Heart left ventricle (tissue), 16 donors: ENCODE measurements around the gene PCLAF. TPM values are rescaled to one million over a fixed set of nuclear protein-coding genes. Genes with fewer than 3 reads are reported as not detected.
A peak's percentile ranks its signal among the peaks of the same experiment; 100 is the strongest.

Source experiments
- ATAC-seq, 4 donors: fragments of 200-7000 bp; cut with Tn5 transposase; one replicate each; pipeline ENCODE4 v1.9.1; 2020 to 2022; ENCODE audit warnings: moderate library complexity in 4 of 4, mild to moderate bottlenecking in 3 of 4, moderate number of reproducible peaks in 1 of 4
- DNase-seq, 5 donors: peaks; one replicate each; pipeline ENCODE4 v3.0.0-alpha.2; 2020
- H3K27ac ChIP-seq, 12 donors: fragments of 200-600 bp; sonication (generic) in 4 of 12; one replicate each; pipeline versions ENCODE4 v1.5.0 to v1.8.0; 2016 to 2022; ENCODE audit warnings: mild to moderate bottlenecking in 2 of 12
- H3K27me3 ChIP-seq, 9 donors: fragments of 200-600 bp; sonication (generic) in 2 of 9; one replicate each; pipeline versions ENCODE4 v1.5.1 to v1.8.0; 2016 to 2022; ENCODE audit warnings: mild to moderate bottlenecking in 3 of 9
- H3K36me3 ChIP-seq, 9 donors: fragments of 200-600 bp; sonication (generic) in 2 of 9; one replicate each; pipeline versions ENCODE4 v1.5.0 to v1.8.0; 2018 to 2022; ENCODE audit warnings: mild to moderate bottlenecking in 2 of 9
- H3K4me1 ChIP-seq, 12 donors: fragments of 200-600 bp; sonication (generic) in 4 of 12; one replicate each; pipeline versions ENCODE4 v1.5.0 to v1.8.0; 2016 to 2022; ENCODE audit warnings: mild to moderate bottlenecking in 3 of 12
- H3K4me3 ChIP-seq, 12 donors: fragments of 200-600 bp; sonication (generic) in 4 of 12; one replicate each; pipeline versions ENCODE4 v1.5.0 to v1.8.0; 2017 to 2022; ENCODE audit warnings: mild to moderate bottlenecking in 9 of 12, moderate library complexity in 4 of 12
- H3K9me3 ChIP-seq, 12 donors: fragments of 200-600 bp; sonication (generic) in 4 of 12; one replicate each; pipeline versions ENCODE4 v1.5.0 to v1.8.0; 2016 to 2022; ENCODE audit warnings: mild to moderate bottlenecking in 1 of 12
- POLR2A ChIP-seq, 2 donors: fragments of 450-650 bp; IDR thresholded peaks; one replicate each; pipeline ENCODE4 v1.6.1; 2017; ENCODE audit warnings: antibody characterized with exemption in 2 of 2, mild to moderate bottlenecking in 2 of 2, moderate library complexity in 2 of 2
- whole genome bisulfite sequencing, 4 donors: extraction: QIAGEN DNeasy Blood & Tissue Kit in 2 of 4; methylation state at CpG; one replicate each; pipeline versions ENCODE4 v1.1.5 to v1.1.7; 2013 to 2018; 5-methylcytosine and 5-hydroxymethylcytosine counted together
- intact Hi-C, 10 donors: fragments of 100-400 bp; cut with DNase I; formaldehyde crosslinking; loops; one replicate each; pipeline versions ENCODE4 v1.11.1 to v1.14.2; 2022
- polyA plus RNA-seq, 2 donors: library from polyadenylated mRNA; stranded (reverse); fragments of 200-250 nt; gene quantifications; one replicate each; pipeline ENCODE4 v1.2.3, GENCODE V29; 2013
- total RNA-seq, 9 donors: library from RNA; depleted of rRNA in 2 of 9; stranded (reverse); fragments of >200 nt in 2 of 9; fragmentation: NEBNext Ultra II Directional in 3 of 9; extraction: Animal tissue kit (Norgen Biotek cat#: 25700) in 3 of 9; gene quantifications; one replicate each; pipeline versions ENCODE4 v1.1.0 to v1.2.4, GENCODE V29; 2016 to 2023
- TF ChIP-seq, protein P1 (sequence below), 12 donors: fragments of 200-600 bp; sonication (generic) in 4 of 12; IDR thresholded peaks; one replicate each; pipeline versions ENCODE4 v1.5.0 to v1.8.0; 2018 to 2022; ENCODE audit warnings: antibody characterized with exemption in 12 of 12, mild to moderate bottlenecking in 5 of 12
- donor health status: ischemic (EF 13 %, LVEDD 7.1; RV severe dilation, severe dysfunction).
- donor health status: healthy with polysubstance abuse.
- donor health status: DM: no; HTN: yes; CAD: no.
- donor health status: DM: no; HTN: no; CAD: no.
- donor health status: ischemic (EF 25% LVEDD 6.9; RV normal size, moderate dysfunction).
- donor health status: ischemic (EF 25% LVEDD 5.7; RV mildly dilated, moderate dysfunction).
- donor health status: healthy.
- donor health status: DM: yes; HTN: yes; CAD: no.
- donor health status: ischemic (EF 35%, LVEDD 5.7; RV mildly dilated, moderate dysfunction).
- donor health status: nonischemic (EF 11% LVEDD 7.7; RV severe dilation, severe dysfunction).
- donor health status: DM: yes; HTN: yes; CAD: no.
- donor health status: PGD.
- donor health status: ischemic (EF 29% LVEDD 5.4; RV normal size, mild dysfunction).
- donor health status: nonischemic (EF 23%, LVEDD 6.1; RV moderate dilation, normal function).

PCLAF gene
- total and polyA plus RNA-seq, 11 donors: 0.14 to 4.8 (median 0.63) TPM; not detected in 5

DNA sequence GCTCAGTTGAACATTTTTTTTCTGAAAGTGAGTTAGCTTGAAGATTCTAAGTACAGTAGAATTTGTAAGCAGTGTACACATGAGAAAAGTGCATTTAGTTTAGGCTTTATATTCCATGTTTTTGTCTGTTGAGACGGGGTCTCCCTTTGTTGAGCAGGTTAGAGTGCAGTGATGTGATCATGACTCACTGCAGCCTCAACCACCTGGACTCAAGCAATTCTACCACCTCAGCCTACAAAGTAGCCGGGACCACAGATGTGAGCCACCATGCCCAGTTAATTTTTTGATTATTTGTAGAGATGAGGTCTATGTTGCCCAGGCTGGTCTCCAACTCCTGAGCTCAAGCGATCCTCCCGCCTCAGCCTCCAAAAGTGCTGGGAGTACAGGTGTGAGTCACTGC is 20.0 kb downstream of the PCLAF start:
- Histone ChIP-seq H3K4me1 (peaks cover 0 to 7% (median 0%) of the 10 kb centered on the region in 12 donors), H3K4me3 (no peak overlapping the region), H3K9me3 (no peaks in the 10 kb centered on the region), H3K36me3 (no peaks in the 10 kb centered on the region), H3K27me3 (no peaks in the 10 kb centered on the region), H3K27ac (no peak overlapping the region)
- WGBS, 4 donors: 87 to 99% (median 97%) methylated on average over 4 of the region's 4 CpGs
- ATAC-seq (no peak), DNase-seq (no peak)
- TF ChIP-seq POLR2A (IDR thresholded peaks at IDR 0.05): no peak
- TF ChIP-seq, protein P1, sequence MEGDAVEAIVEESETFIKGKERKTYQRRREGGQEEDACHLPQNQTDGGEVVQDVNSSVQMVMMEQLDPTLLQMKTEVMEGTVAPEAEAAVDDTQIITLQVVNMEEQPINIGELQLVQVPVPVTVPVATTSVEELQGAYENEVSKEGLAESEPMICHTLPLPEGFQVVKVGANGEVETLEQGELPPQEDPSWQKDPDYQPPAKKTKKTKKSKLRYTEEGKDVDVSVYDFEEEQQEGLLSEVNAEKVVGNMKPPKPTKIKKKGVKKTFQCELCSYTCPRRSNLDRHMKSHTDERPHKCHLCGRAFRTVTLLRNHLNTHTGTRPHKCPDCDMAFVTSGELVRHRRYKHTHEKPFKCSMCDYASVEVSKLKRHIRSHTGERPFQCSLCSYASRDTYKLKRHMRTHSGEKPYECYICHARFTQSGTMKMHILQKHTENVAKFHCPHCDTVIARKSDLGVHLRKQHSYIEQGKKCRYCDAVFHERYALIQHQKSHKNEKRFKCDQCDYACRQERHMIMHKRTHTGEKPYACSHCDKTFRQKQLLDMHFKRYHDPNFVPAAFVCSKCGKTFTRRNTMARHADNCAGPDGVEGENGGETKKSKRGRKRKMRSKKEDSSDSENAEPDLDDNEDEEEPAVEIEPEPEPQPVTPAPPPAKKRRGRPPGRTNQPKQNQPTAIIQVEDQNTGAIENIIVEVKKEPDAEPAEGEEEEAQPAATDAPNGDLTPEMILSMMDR (IDR thresholded peaks at IDR 0.05): no peak
- intact Hi-C loops: no loop called here

DNA sequence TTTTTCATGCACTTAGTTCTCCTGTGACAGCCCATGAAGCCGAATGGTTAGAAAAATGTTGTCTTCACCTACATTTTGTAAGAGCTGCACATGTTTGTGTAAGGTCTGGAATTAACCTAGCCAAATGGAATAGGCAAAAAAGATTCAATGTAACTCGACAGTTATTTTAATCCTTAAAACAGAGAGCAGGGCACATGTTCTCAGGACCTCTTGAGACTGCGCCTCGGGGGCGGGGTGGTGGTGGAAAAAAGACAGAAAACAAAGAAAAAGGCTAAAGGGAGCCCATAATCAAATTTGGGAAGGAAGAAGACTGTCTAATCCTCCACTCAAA is 24.6 kb downstream of the PCLAF start:
- Histone ChIP-seq H3K27ac (peak overlapping the region in 10 of 12 donors; percentile 47 to 85 (median 76)), H3K4me1 (peaks cover 0 to 26% (median 10%) of the 10 kb centered on the region in 12 donors), H3K36me3 (no peaks in the 10 kb centered on the region), H3K4me3 (peak overlapping the region; percentile 59 to 98 (median 84)), H3K27me3 (no peaks in the 10 kb centered on the region), H3K9me3 (no peaks in the 10 kb centered on the region)
- TF ChIP-seq, protein P1 (IDR thresholded peaks at IDR 0.05): peak in 2 of 12 donors; percentile 11 to 15
- no peak for TF ChIP-seq POLR2A (IDR thresholded peaks at IDR 0.05)
- DNase-seq: no peak
- intact Hi-C loops: loop anchor here in 8 of 10 donors (2.0 to 10.0 kb wide), 8 partner anchors 24 to 194 kb away; partner anchors contain the start of genes PPIB (in 4 of the 8), PCLAF (in 1 of the 8) and TRIP4 (in 1 of the 8)
- ATAC-seq: no peak
- WGBS, 4 donors: 44 to 58% (median 47%) methylated on average over 5 of the region's 5 CpGs

DNA sequence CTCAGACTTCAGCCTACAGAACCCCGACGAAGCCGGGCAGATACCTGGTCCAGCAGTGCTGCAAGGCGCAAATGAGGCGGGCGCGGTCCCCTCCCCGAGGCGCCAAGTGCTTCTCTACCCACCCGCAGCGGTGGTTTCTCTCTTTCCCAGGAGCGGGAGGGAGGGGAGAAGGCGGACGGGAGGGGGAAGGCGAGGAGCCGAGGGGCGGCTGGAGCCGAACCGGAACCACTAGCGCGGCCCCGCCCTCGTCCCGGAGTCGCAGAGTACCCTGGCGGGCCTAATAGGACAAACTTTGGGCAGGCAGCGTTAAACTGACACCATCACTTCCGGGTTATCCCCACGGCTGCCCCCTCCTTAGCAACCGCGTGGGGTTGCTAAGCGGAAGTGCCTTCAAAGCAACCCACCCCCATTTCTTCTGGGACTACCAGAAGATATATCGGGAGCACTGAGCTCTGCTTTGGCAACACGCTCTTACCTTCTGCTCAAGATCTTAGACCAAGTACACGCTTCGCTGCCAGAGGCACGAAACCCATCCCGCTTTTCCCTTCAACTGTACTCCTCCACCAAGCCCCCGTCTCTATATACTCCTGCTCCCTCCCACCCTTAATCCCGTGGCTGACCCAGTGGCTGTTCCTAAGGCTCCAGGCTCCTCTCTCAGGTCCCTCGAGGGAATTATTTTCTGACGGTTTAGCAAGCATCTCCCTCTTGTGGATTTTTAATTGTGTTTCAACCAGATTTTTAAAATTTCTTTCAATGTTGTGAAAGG is 25.1 kb downstream of the PCLAF start, which contains the start of gene CSNK1G1:
Gene CSNK1G1 (minus strand): TSS at position 230 of the 766 bp plus-strand sequence. CDS start 55,674 bp downstream, outside the sequence.
- WGBS, 4 donors: 0 to 1% (median 0%) methylated on average over 32 to 42 of the region's 42 CpGs
- H3K4me1 ChIP-seq: peaks cover 0 to 32% (median 12%) of the 10 kb centered on the region in 12 donors

More for the DNA sequence above, 25.1 kb downstream of the PCLAF start, which contains the start of gene CSNK1G1:
- TF ChIP-seq, protein P1 (IDR thresholded peaks at IDR 0.05): peak in 8 of 12 donors; percentile 22 to 52 (median 35)
- TF ChIP-seq POLR2A (IDR thresholded peaks at IDR 0.05): peak in 1 of 2 donors; percentile 34
- H3K27me3 ChIP-seq: no peaks in the 10 kb centered on the region
- ATAC-seq (peak; percentile 100), DNase-seq (peak; percentile 96 to 97 (median 96))
- H3K27ac ChIP-seq: peak within 1 kb of the TSS; percentile 16 to 85 (median 76)
- intact Hi-C loops: loop anchor here in 8 of 10 donors (2.0 to 10.0 kb wide), 8 partner anchors 25 to 194 kb away; partner anchors contain the start of genes PPIB (in 4 of the 8), PCLAF (in 1 of the 8) and TRIP4 (in 1 of the 8)
- no peaks in the 10 kb centered on the region for H3K36me3 ChIP-seq
- no peaks in the 10 kb centered on the region for H3K9me3 ChIP-seq
- H3K4me3 ChIP-seq: peak within 1 kb of the TSS; percentile 59 to 98 (median 84)
